SH-SY5Y (cell line): ENCODE measurements around the gene BCKDHB.

Source experiments
- GATA2 ChIP-seq: IDR thresholded peaks from 2 replicates; pipeline ENCODE4 v1.6.1; 2011; ENCODE audit warnings: mild to moderate bottlenecking, low read depth, low read length
- GATA3 ChIP-seq: IDR thresholded peaks from 2 replicates; pipeline ENCODE4 v1.6.1; 2011; ENCODE audit warnings: low read depth, mild to moderate bottlenecking, low read length, moderate library complexity

GRCh38 chr6:80142586-80142985, 36.1 kb downstream of the BCKDHB start:
- TF ChIP-seq GATA2 (no peak), GATA3 (no peak)
